Lower leg skin (tissue), 3 donors: ENCODE results near the gene PIGW.

Experiments used
- POLR2A ChIP-seq, 2 donors: fragments of 450-650 bp; IDR thresholded peaks; one replicate each; pipeline ENCODE4 v1.6.1; 2016 to 2017; ENCODE audit warnings: antibody characterized with exemption in 2 of 2, mild to moderate bottlenecking in 1 of 2, moderate library complexity in 1 of 2
- TF ChIP-seq, protein P1 (sequence below), 3 donors: fragments of 450-650 bp; IDR thresholded peaks; one replicate each; pipeline ENCODE4 v1.5.1; 2016; ENCODE audit warnings: antibody characterized with exemption in 3 of 3, mild to moderate bottlenecking in 3 of 3, moderate library complexity in 2 of 3

DNA sequence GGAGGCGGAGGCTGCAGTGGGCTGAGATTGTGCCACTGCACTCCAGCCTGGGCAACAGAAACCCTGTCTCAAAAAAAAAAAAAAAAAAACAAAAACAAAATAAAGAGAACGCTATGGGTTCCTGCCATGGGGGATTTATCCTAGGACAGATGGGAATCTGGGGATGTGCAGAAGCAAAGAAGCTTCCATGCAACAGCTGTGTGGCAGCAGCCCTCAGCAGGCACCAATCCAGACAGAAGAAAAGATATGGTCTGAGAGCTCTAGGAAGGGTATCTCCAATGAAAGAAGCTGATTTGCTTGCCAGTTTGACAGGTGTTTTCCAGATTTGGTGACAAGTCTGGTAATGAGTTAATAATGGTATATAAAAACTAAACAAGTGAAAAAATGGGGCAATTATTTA, 11.7 kb upstream of the PIGW start:
- TF ChIP-seq, protein P1, sequence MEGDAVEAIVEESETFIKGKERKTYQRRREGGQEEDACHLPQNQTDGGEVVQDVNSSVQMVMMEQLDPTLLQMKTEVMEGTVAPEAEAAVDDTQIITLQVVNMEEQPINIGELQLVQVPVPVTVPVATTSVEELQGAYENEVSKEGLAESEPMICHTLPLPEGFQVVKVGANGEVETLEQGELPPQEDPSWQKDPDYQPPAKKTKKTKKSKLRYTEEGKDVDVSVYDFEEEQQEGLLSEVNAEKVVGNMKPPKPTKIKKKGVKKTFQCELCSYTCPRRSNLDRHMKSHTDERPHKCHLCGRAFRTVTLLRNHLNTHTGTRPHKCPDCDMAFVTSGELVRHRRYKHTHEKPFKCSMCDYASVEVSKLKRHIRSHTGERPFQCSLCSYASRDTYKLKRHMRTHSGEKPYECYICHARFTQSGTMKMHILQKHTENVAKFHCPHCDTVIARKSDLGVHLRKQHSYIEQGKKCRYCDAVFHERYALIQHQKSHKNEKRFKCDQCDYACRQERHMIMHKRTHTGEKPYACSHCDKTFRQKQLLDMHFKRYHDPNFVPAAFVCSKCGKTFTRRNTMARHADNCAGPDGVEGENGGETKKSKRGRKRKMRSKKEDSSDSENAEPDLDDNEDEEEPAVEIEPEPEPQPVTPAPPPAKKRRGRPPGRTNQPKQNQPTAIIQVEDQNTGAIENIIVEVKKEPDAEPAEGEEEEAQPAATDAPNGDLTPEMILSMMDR (IDR thresholded peaks at IDR 0.05): no peak
- TF ChIP-seq POLR2A (IDR thresholded peaks at IDR 0.05): no peak
